Right lobe of liver (tissue), 6 donors: Measurements from ENCODE around the gene DDA1. TPM values are rescaled to one million over a fixed set of nuclear protein-coding genes. Genes with fewer than 3 reads are reported as not detected.

ENCODE experiments used
- ATAC-seq, 4 donors: fragments of 200-7000 bp; cut with Tn5 transposase; one replicate each; pipeline ENCODE4 v1.9.1; 2020; ENCODE audit warnings: mild to moderate bottlenecking in 4 of 4, moderate library complexity in 4 of 4
- DNase-seq, 3 donors: peaks; one replicate each; pipeline ENCODE4 v3.0.0-alpha.2; 2020
- H3K27ac ChIP-seq, 3 donors: fragments of 200-600 bp; one replicate each; pipeline ENCODE4 v1.8.0; 2022
- H3K27me3 ChIP-seq, 2 donors: fragments of 200-600 bp; one replicate each; pipeline ENCODE4 v1.8.0; 2022
- H3K36me3 ChIP-seq, 4 donors: fragments of 200-600 bp; sonication (generic) in 1 of 4; one replicate each; pipeline versions ENCODE4 v1.5.1 to v1.8.0; 2017 to 2022; ENCODE audit warnings: control low read depth in 1 of 4
- H3K4me1 ChIP-seq, 4 donors: fragments of 200-600 bp; sonication (generic) in 1 of 4; one replicate each; pipeline versions ENCODE4 v1.5.1 to v1.8.0; 2017 to 2022; ENCODE audit warnings: control low read depth in 1 of 4
- H3K4me3 ChIP-seq, 3 donors: fragments of 200-600 bp; one replicate each; pipeline ENCODE4 v1.8.0; 2022
- H3K9me3 ChIP-seq, 4 donors: fragments of 200-600 bp; sonication (generic) in 1 of 4; one replicate each; pipeline versions ENCODE4 v1.5.1 to v1.8.0; 2017 to 2022; ENCODE audit warnings: control low read depth in 1 of 4
- CTCF ChIP-seq, 4 donors: fragments of 200-600 bp in 3 of 4; fragments of 450-650 bp in 1 of 4; IDR thresholded peaks; one replicate each; pipeline versions ENCODE4 v1.5.1 to v1.8.0; 2016 to 2022; ENCODE audit warnings: antibody characterized with exemption in 4 of 4, mild to moderate bottlenecking in 2 of 4
- POLR2A ChIP-seq: fragments of 450-650 bp; IDR thresholded peaks from one replicate; pipeline ENCODE4 v1.6.1; 2017; ENCODE audit warnings: antibody characterized with exemption, mild to moderate bottlenecking
- WGBS: methylation state at CpG from one replicate; pipeline ENCODE4 v1.1.6; 2018; ENCODE audit warnings: low coverage, low lambda C conversion rate; ENCODE audit not compliant: insufficient coverage; ENCODE audit errors: missing lambda C conversion rate; 5-methylcytosine and 5-hydroxymethylcytosine counted together
- intact Hi-C, 2 donors: fragments of 100-400 bp; cut with DNase I; formaldehyde crosslinking; loops; one replicate each; pipeline versions ENCODE4 v1.11.2 to v1.14.1; 2022
- total RNA-seq, 6 experiments: library from RNA; depleted of rRNA in 2 of 6; stranded (reverse); fragments of >200 nt in 2 of 6; fragmentation: NEBNext Ultra II Directional in 3 of 6; extraction: Animal tissue kit (Norgen Biotek cat#: 25700) in 3 of 6; gene quantifications; one replicate each; pipeline versions ENCODE4 v1.1.0 to v1.2.4, GENCODE V29; 2016 to 2023
- donor health status: DM: no; HTN: yes; CAD: no.
- donor health status: DM: no; HTN: no; CAD: no.
- donor health status: DM: no; HTN: no; CAD: no.
- donor health status: DM: no; HTN: yes; CAD: no.
- donor health status: DM: no; HTN: yes; CAD: no.

Gene DDA1
- total RNA-seq, 6 experiments from 2014 or later: 10.4 to 23.4 (median 14.1) TPM

DNA sequence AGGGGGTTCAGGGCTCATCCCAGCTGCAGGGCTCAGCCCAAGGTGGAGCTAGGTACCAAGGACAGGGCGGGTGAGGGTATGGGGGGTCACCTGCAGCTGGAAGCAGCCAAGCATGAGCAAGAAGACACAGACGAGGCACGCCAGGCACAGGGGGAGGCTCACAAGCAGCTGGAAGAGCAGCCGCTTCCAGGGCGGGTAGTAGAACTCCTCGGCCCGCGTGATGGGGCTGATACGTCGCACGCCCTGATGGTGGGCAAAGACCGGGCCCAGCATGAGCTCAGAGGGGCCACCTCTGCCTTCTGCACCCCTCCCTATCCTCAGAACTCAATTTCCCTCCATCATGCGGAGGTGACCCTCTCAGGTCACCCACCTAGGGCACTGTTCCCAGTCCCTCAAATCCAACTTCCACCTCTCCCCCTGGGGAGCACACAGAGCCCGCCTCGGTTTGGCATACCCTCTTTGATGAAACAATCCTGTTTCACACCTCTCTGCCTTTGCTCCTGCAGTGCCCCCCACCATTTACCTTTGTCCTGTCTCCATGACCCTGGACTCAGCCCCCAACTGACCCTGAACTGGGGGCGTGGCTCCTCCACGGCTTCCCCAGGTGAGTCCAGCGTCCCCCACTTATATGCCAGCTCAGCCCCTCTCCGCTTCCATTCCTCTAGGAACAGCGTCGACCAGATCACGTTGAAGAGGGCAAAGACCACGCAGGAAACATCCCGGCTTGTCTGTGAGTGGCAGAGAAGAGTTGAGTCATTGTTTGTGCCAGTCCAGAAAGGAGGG lies 21.1 kb downstream of the DDA1 start:
- no peaks in the 10 kb centered on the region for H3K36me3 ChIP-seq
- no peaks in the 10 kb centered on the region for H3K9me3 ChIP-seq
- intact Hi-C loops: no loop called here
- WGBS: 80% methylated on average over 9 of the region's 24 CpGs
- peaks cover 0 to 36% (median 8%) of the 10 kb centered on the region in 4 donors for H3K4me1 ChIP-seq
- H3K27me3 ChIP-seq: no peaks in the 10 kb centered on the region
- no peak overlapping the region for H3K4me3 ChIP-seq
- DNase-seq (no peak), ATAC-seq (no peak)
- no peak for TF ChIP-seq POLR2A
- no peak for TF ChIP-seq CTCF (IDR thresholded peaks at IDR 0.05)
- no peak overlapping the region for H3K27ac ChIP-seq

GRCh38 chr19:17331045-17331558 lies 21.7 kb downstream of the DDA1 start:
- intact Hi-C loops: no loop called here
- DNase-seq: no peak
- Histone ChIP-seq H3K9me3 (no peaks in the 10 kb centered on the region), H3K36me3 (no peaks in the 10 kb centered on the region), H3K4me1 (peaks cover 0 to 30% (median 4%) of the 10 kb centered on the region in 4 donors), H3K27ac (no peak overlapping the region), H3K4me3 (no peak overlapping the region), H3K27me3 (no peaks in the 10 kb centered on the region)
- 78% methylated on average over 9 of the region's 13 CpGs for WGBS
- ATAC-seq: no peak
- TF ChIP-seq POLR2A: no peak
- no peak for TF ChIP-seq CTCF (IDR thresholded peaks at IDR 0.05)

GRCh38 chr19:17332360-17332676 lies 23.0 kb downstream of the DDA1 start:
- no peak overlapping the region for H3K4me3 ChIP-seq
- intact Hi-C loops: no loop called here
- no peaks in the 10 kb centered on the region for H3K27me3 ChIP-seq
- no peak overlapping the region for H3K27ac ChIP-seq
- H3K36me3 ChIP-seq: no peaks in the 10 kb centered on the region
- no peaks in the 10 kb centered on the region for H3K9me3 ChIP-seq
- TF ChIP-seq POLR2A (no peak), CTCF (IDR thresholded peaks at IDR 0.05) (no peak)
- DNase-seq (no peak), ATAC-seq (no peak)
- WGBS: 95% methylated on average over 4 of the region's 8 CpGs
- peaks cover 0 to 24% (median 0%) of the 10 kb centered on the region in 4 donors for H3K4me1 ChIP-seq

DNA sequence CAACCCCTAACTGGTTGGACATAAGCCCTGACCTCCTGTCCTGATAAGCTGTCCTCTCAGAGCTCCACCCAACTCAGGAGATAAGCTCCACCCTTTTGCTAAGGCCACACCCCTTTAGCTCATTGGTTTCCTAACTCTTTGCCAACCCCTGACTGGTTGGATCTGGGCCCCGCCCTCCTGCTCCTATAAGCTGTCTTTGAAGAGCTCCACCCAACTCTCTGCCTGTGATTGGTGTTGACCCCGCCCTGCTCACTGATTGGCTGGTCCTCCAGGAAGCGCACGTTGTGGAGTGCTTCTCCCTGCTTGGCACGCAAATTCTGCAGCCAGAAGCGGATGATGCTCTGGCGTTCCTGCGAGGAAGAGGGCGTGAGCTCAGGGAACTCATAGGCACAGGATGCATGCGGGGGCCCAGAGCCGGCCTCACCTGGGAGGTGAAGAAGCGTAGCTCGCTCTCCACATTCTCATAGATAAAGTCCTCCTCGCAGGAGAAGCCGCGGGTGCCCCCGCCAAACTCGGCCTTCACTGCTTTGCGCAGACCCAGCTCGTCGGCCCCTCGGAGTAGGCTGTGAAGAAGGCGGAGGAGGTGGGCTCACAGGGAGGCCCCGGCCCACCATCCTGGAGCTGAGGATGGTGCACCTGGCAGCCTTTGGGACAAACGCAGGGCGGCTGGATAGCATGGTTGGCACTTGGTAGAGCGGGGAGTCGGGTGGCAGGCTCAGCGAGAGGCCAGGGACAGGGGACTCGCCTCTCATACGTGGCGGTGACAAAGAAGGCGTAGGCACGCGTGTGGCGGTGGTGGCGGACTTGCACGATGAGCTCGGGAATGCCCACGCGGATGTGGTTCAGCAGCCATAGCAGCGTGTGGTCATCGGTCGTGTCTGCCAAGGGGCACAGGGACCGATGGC lies 23.6 kb downstream of the DDA1 start:
- Histone ChIP-seq H3K27ac (no peak overlapping the region), H3K4me1 (peaks cover 0 to 24% (median under 1%) of the 10 kb centered on the region in 4 donors), H3K4me3 (no peak overlapping the region), H3K9me3 (no peaks in the 10 kb centered on the region), H3K36me3 (no peaks in the 10 kb centered on the region), H3K27me3 (no peaks in the 10 kb centered on the region)
- no peak for ATAC-seq
- intact Hi-C loops: no loop called here
- WGBS: 95% methylated on average over 22 of the region's 45 CpGs
- peak in 1 of 3 donors; percentile 44 for DNase-seq
- TF ChIP-seq POLR2A (no peak), CTCF (IDR thresholded peaks at IDR 0.05) (no peak)
